GM12878 (cell line): Measurements from ENCODE around the gene KDF1. TPM values are rescaled to one million over a fixed set of nuclear protein-coding genes. Genes with fewer than 3 reads are reported as not detected.

Experiments used
- ATAC-seq: fragments of 200-7000 bp; cut with Tn5 transposase; 3 replicates; pipeline ENCODE4 v1.9.1; 2020; ENCODE audit warnings: mild to moderate bottlenecking, moderate library complexity
- BruUV-seq: library from RNA; stranded (reverse); fragments of 400-500 nt; replicated peaks from 2 replicates; lab custom pipeline; 2021; lab: Mats Ljungman, UMichigan
- CTCF ChIA-PET: fragments of 300-600 bp; sonication (Branson Sonifier 250); formaldehyde crosslinking; extraction: SDS; loops from one replicate; lab custom pipeline; 2021; ENCODE audit warnings: inconsistent platforms; lab: Yijun Ruan, JAX
- POLR2A ChIA-PET: fragments of 350-600 bp; formaldehyde crosslinking; extraction: SDS; loops from one replicate; lab custom pipeline; 2021; ENCODE audit warnings: inconsistent platforms; lab: Charles Lee
- RAD21 ChIA-PET: fragments of 300-600 bp; sonication (Branson Sonifier 250); formaldehyde crosslinking; loops from one replicate; lab custom pipeline; 2023; ENCODE audit warnings: antibody characterized with exemption; ENCODE audit not compliant: unreplicated experiment; lab: Charles Lee
- SMC1A ChIA-PET: fragments of 300-600 bp; sonication (Branson Sonifier 250); formaldehyde crosslinking; loops from one replicate; lab custom pipeline; 2023; ENCODE audit not compliant: unreplicated experiment, uncharacterized antibody; lab: Charles Lee
- DNase-seq: peaks from one replicate; pipeline ENCODE4 v3.0.0-alpha.2; 2011; ENCODE audit warnings: low read depth, low spot score
- FAIRE-seq: peaks from 3 replicates; lab custom pipeline; 2011; peaks lifted over from hg19 to GRCh38; lab: Jason Lieb, UNC
- H2AFZ ChIP-seq: 2 replicates; pipeline ENCODE4 v1.6.0; 2011; ENCODE audit warnings: low read depth, low read length, control low read depth; ENCODE audit not compliant: control insufficient read depth
- H3K27ac ChIP-seq: 2 replicates; pipeline ENCODE4 v1.5.1; 2011; ENCODE audit warnings: control low read depth; ENCODE audit not compliant: control insufficient read depth, insufficient read depth
- H3K27me3 ChIP-seq, 2 experiments: replicated peaks in 1 of 2; 2 replicates each; pipeline versions ENCODE4 v1.6.0 to v1.6.1; 2011; ENCODE audit warnings: low read length in 1 of 2; ENCODE audit not compliant: control insufficient read depth in 2 of 2, insufficient read depth in 2 of 2
- H3K36me3 ChIP-seq, 2 experiments: 2 replicates each; pipeline ENCODE4 v1.5.1; 2011; ENCODE audit warnings: low read length in 1 of 2; ENCODE audit not compliant: control insufficient read depth in 2 of 2, insufficient read depth in 2 of 2
- H3K4me1 ChIP-seq: 2 replicates; pipeline ENCODE4 v1.6.1; 2011; ENCODE audit warnings: mild to moderate bottlenecking, low read length, moderate library complexity, mixed read lengths; ENCODE audit not compliant: control insufficient read depth, insufficient read depth
- H3K4me2 ChIP-seq: 2 replicates; pipeline ENCODE4 v1.6.0; 2011; ENCODE audit warnings: control low read depth; ENCODE audit not compliant: control insufficient read depth, insufficient read depth
- H3K4me3 ChIP-seq: fragments of 200-600 bp; sonication (generic); 2 replicates; pipeline ENCODE4 v1.5.1; 2016
- H3K79me2 ChIP-seq: 2 replicates; pipeline ENCODE4 v1.6.0; 2011; ENCODE audit warnings: low read length; ENCODE audit not compliant: control insufficient read depth, insufficient read depth
- H3K9ac ChIP-seq: 2 replicates; pipeline ENCODE4 v1.8.0; 2011; ENCODE audit warnings: low read length, control low read depth, mixed read lengths; ENCODE audit not compliant: control insufficient read depth, insufficient read depth
- H3K9me3 ChIP-seq: replicated peaks from 3 replicates; pipeline ENCODE4 v1.5.1; 2011; ENCODE audit warnings: mild to moderate bottlenecking, low read length; ENCODE audit not compliant: control insufficient read depth, insufficient read depth
- H4K20me1 ChIP-seq: 2 replicates; pipeline ENCODE4 v1.6.0; 2011; ENCODE audit not compliant: control insufficient read depth, insufficient read depth
- BCL3 ChIP-seq: IDR thresholded peaks from 2 replicates; pipeline ENCODE4 v1.6.1; 2011; ENCODE audit warnings: borderline replicate concordance, low read depth, mild to moderate bottlenecking, moderate library complexity, low read length; ENCODE audit not compliant: insufficient read depth, poor library complexity, severe bottlenecking
- BRCA1 ChIP-seq: IDR thresholded peaks from 2 replicates; pipeline ENCODE4 v1.6.1; 2011; ENCODE audit warnings: low read depth, low read length, improper control_type of control experiment
- ELK1 ChIP-seq: IDR thresholded peaks from 2 replicates; pipeline ENCODE4 v1.6.1; 2012; ENCODE audit warnings: low read depth, low read length, improper control_type of control experiment
- ETV6 ChIP-seq, 2 experiments: fragments of 450-650 bp in 1 of 2; IDR thresholded peaks in 1 of 2; conservative IDR thresholded peaks in 1 of 2; 2 replicates each; pipeline ENCODE4 v1.6.1; 2014; ENCODE audit warnings: antibody characterized with exemption in 1 of 2, borderline replicate concordance in 1 of 2, low read depth in 1 of 2, mild to moderate bottlenecking in 1 of 2, moderate library complexity in 1 of 2
- HCFC1 ChIP-seq: fragments of 150-350 bp; IDR thresholded peaks from 2 replicates; pipeline ENCODE4 v1.6.1; 2014; ENCODE audit warnings: low read length
- JUND ChIP-seq: IDR thresholded peaks from 2 replicates; pipeline ENCODE4 v1.6.1; 2012; ENCODE audit warnings: low read depth, mild to moderate bottlenecking, low read length, improper control_type of control experiment, moderate library complexity
- KAT2A ChIP-seq: conservative IDR thresholded peaks from 2 replicates; pipeline ENCODE4 v1.6.1; 2011; ENCODE audit warnings: low read depth, low read length; ENCODE audit not compliant: control insufficient read depth
- MTA3 ChIP-seq: IDR thresholded peaks from 2 replicates; pipeline ENCODE4 v1.6.1; 2012; ENCODE audit warnings: low read length, inconsistent platforms, borderline replicate concordance
- PBX3 ChIP-seq: IDR thresholded peaks from 2 replicates; pipeline ENCODE4 v1.6.1; 2011; ENCODE audit warnings: mild to moderate bottlenecking, low read depth, low read length, moderate library complexity; ENCODE audit not compliant: insufficient replicate concordance
- PML ChIP-seq: IDR thresholded peaks from 2 replicates; pipeline ENCODE4 v1.6.1; 2012; ENCODE audit warnings: low read length, inconsistent platforms
- USF2 ChIP-seq: IDR thresholded peaks from 2 replicates; pipeline ENCODE4 v1.6.1; 2011; ENCODE audit warnings: low read depth, low read length, improper control_type of control experiment, borderline replicate concordance
- ZBTB33 ChIP-seq: fragments of 450-650 bp; IDR thresholded peaks from 2 replicates; pipeline ENCODE4 v1.6.1; 2017; ENCODE audit warnings: mild to moderate bottlenecking
- ZNF217 ChIP-seq: fragments of 450-650 bp; IDR thresholded peaks from 2 replicates; pipeline ENCODE4 v1.6.1; 2017; ENCODE audit warnings: antibody characterized with exemption, mild to moderate bottlenecking
- ZZZ3 ChIP-seq: IDR thresholded peaks from 2 replicates; pipeline ENCODE4 v1.6.1; 2011; ENCODE audit warnings: low read depth; ENCODE audit not compliant: control insufficient read depth, insufficient read length
- WGBS: methylation state at CpG from one replicate; pipeline ENCODE4 v1.1.6; 2016; ENCODE audit warnings: low lambda C conversion rate; ENCODE audit not compliant: insufficient replicate concordance, insufficient coverage; ENCODE audit errors: missing lambda C conversion rate; 5-methylcytosine and 5-hydroxymethylcytosine counted together
- in situ Hi-C: fragments of 300-500 bp; cut with MboI; formaldehyde crosslinking; loops from 9 replicates; pipeline ENCODE4 v1.14.3; 2018; ENCODE audit warnings: mixed read lengths
- intact Hi-C: fragments of 100-400 bp; cut with micrococcal nuclease; formaldehyde crosslinking; loops from one replicate; pipeline ENCODE4 v1.14.2; 2022; ENCODE audit not compliant: unreplicated experiment
- polyA plus RNA-seq, 11 experiments: library from polyadenylated mRNA; depleted of rRNA in 4 of 11; unstranded in 6 of 11; stranded (reverse) in 5 of 11; fragments of >200 nt; fragmentation: Nextera tagmentation in 4 of 11; fragmentation: Illumina TruSeq in 1 of 11; extraction: Ambion mirVana in 4 of 11; extraction: Trizol in 1 of 11; gene quantifications; 1 replicate in 1 of 11; 2 replicates in 10 of 11; pipeline versions ENCODE4 v1.2.1 to v1.2.3, GENCODE V29; 2011 to 2016; ENCODE audit warnings: inconsistent platforms in 2 of 11, missing spikeins in 2 of 11, low read depth in 1 of 11
- total RNA-seq, 4 experiments: library from RNA; depleted of rRNA in 3 of 4; stranded (reverse); fragments of >200 nt in 3 of 4; fragmentation: Illumina TruSeq in 1 of 4; extraction: Trizol in 1 of 4; gene quantifications; 2 replicates each; pipeline versions ENCODE4 v1.2.1 to v1.2.3, GENCODE V29; 2013 to 2021

Gene KDF1
- total and polyA plus RNA-seq, 10 of the 15 experiments (the other 5 are each of a cell fraction or from before 2014, with no cell fraction given): 0.03 to 0.13 (median 0.04) TPM; not detected in 7

- FAIRE-seq (no peak), ATAC-seq (no peak), DNase-seq (no peak)
- Histone ChIP-seq H3K36me3 (no peaks in the 10 kb centered on the region), H3K27me3 (no peaks in the 10 kb centered on the region), H3K27ac (no peak overlapping the region), H2AFZ (no peak overlapping the region), H3K79me2 (no peaks in the 10 kb centered on the region), H3K9ac (no peak overlapping the region), H3K4me1 (peaks cover 3% of the 10 kb centered on the region), H3K9me3 (no peaks in the 10 kb centered on the region), H3K4me2 (no peak overlapping the region), H3K4me3 (no peak overlapping the region), H4K20me1 (no peaks in the 10 kb centered on the region)
- ChIA-PET POLR2A (no interaction called here), CTCF (no interaction called here), RAD21 (interaction anchor here (1.4 kb wide), 1 partner anchor 95 kb away, joined by 3 read pairs; no protein-coding TSS in a partner anchor), SMC1A (no interaction called here)
- intact Hi-C loops: no loop called here
- no TSS peak for BruUV-seq
- in situ Hi-C loops: no loop called here
- 25% methylated on average over 3 of the region's 3 CpGs for WGBS
- TF ChIP-seq ZZZ3 (no peak), JUND (no peak), MTA3 (no peak), ELK1 (no peak), ZBTB33 (no peak), USF2 (no peak), BCL3 (no peak), KAT2A (no peak), BRCA1 (no peak), HCFC1 (no peak), PML (no peak), ZNF217 (no peak), ETV6 (conservative IDR thresholded peaks at IDR 0.05 in 1 of 2, IDR thresholded peaks at IDR 0.05 in 1 of 2; ENCODE audit: borderline replicate concordance in 1 of 2, low read depth in 1 of 2) (no peak), PBX3 (no peak)
Observed at GRCh38 chr1:27005166-27005530, 44.9 kb upstream of the KDF1 start.
